Pulmonary artery endothelial cell (primary cell): ENCODE results near the gene NEU4. TPM values are rescaled to one million over a fixed set of nuclear protein-coding genes. Genes with fewer than 3 reads are reported as not detected.

ENCODE experiments used
- DNase-seq: peaks from one replicate; pipeline ENCODE4 v3.0.0-alpha.2; 2011; ENCODE audit warnings: low read depth, low spot score
- total RNA-seq: library from RNA; depleted of rRNA; stranded (reverse); fragments of >200 nt; gene quantifications from 2 replicates; pipeline ENCODE4 v1.2.3, GENCODE V29; 2014

The NEU4 gene
- total RNA-seq, 1 donor from 2014 or later, result not detected

- no peak for DNase-seq
These were observed 54.6 kb downstream of the NEU4 start for GRCh38 chr2:241863536-241863954.

GRCh38 chr2:241864168-241864849 lies 55.3 kb downstream of the NEU4 start:
- no peak for DNase-seq

- DNase-seq, result no peak
These were observed 55.8 kb downstream of the NEU4 start for GRCh38 chr2:241864850-241865213.

GRCh38 chr2:241865416-241865956 lies 56.5 kb downstream of the NEU4 start:
- DNase-seq, result no peak

- no peak for DNase-seq
These were observed 57.2 kb downstream of the NEU4 start for GRCh38 chr2:241865957-241866789.

Other genes with a start within 250 kb of the NEU4 start
- 47.3 and 56.6 TPM in 2 replicates for gene THAP4, start 172.0 kb upstream of the NEU4 start, total RNA-seq
- gene ATG4B, start 171.5 kb upstream of the NEU4 start, total RNA-seq, result 75.2 and 75.8 TPM in 2 replicates
- 48.2 and 64.2 TPM in 2 replicates for gene DTYMK, start 122.4 kb upstream of the NEU4 start, total RNA-seq
- gene ING5, start 107.2 kb upstream of the NEU4 start, total RNA-seq, result 25.0 and 36.6 TPM in 2 replicates
- gene D2HGDH, start 74.6 kb upstream of the NEU4 start, total RNA-seq, result 10.7 and 12.3 TPM in 2 replicates
- not detected in 2 replicates for gene GAL3ST2, start 32.4 kb upstream of the NEU4 start, total RNA-seq
- not detected in 2 replicates for gene PDCD1, start 49.7 kb downstream of the NEU4 start, total RNA-seq
- gene RTP5, start 60.5 kb downstream of the NEU4 start, total RNA-seq, result not detected in 2 replicates